K562 (cell line): ENCODE results near the gene SNCB.

Source experiments
- POLR2AphosphoS5 ChIP-seq: IDR thresholded peaks from 2 replicates; pipeline ENCODE4 v1.6.1; 2011; ENCODE audit warnings: mild to moderate bottlenecking, low read depth, low read length, moderate library complexity; ENCODE audit not compliant: control insufficient read depth, insufficient read depth
- RBM34 ChIP-seq: fragments of 200-400 bp; formaldehyde crosslinking; IDR thresholded peaks from 2 replicates; pipeline ENCODE4 v1.6.1; 2018; ENCODE audit warnings: low read length, borderline replicate concordance; ENCODE audit not compliant: insufficient read depth

GRCh38 chr5:176616511-176616910 is 13.8 kb downstream of the SNCB start:
- TF ChIP-seq RBM34 (no peak), POLR2AphosphoS5 (no peak)
